Activated T-cell treated with anti-CD3 and anti-CD28 coated beads, Interleukin-2, amount 50 U/mL, for 1 hour (primary cell): Measurements from ENCODE around the gene RPS27L.

ENCODE experiments used
- DNase-seq: peaks from one replicate; pipeline ENCODE4 v3.0.0-alpha.2; 2020

The RPS27L gene

DNA sequence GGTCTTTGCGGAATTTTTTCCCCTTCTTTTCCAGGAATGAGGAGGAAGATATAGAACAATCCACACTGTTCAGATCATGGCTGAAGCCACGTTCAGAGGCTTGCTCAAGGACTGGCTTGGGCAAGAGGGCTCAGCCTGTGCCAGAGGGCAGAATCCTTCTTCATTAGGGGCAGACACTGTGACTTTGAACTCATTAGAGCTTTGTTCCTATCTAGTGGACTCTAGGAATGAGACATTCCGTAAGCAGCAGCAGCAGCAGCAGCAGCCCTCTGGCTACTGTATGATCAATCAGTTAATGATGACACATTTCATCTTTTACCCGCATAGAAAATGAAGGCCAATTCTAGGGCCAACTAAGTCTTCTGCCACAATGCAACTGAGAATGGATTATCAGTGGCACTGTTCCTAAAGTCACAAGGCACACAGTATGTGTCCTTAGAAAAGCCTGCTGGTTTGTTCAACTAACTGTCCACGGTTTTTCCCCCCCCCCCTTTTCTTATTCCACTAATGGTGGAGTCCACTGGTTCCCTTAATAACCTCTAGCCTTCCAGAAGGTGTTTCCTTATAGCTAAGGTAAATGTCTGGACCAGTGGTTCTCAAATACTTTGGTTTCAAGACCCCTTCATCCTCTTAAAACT is 30.4 kb upstream of the RPS27L start:
- DNase-seq, result no peak

- DNase-seq, result no peak
Measured at GRCh38 chr15:63186065-63186464, 28.8 kb upstream of the RPS27L start.

DNA sequence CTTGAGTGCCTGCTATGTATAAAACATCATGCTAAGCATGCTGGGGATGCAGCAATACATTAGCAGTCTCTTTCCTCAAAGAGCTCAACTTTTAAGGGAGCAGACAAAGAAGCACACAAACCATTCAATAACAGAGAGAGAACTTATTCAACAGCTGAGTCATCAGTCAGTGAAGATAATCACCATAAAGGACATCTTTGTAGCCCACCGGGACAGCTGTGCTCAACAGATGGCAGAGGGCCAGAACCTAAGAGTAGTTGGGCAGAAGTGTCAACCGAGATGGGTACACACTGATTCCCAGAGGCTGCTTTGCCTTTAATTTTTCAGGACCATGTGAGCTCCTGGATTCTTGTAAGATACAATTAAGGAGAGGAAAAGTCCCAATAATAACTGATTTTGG is 27.9 kb upstream of the RPS27L start:
- no peak for DNase-seq

GRCh38 chr15:63181648-63182047 is 24.4 kb upstream of the RPS27L start:
- DNase-seq, result no peak

DNA sequence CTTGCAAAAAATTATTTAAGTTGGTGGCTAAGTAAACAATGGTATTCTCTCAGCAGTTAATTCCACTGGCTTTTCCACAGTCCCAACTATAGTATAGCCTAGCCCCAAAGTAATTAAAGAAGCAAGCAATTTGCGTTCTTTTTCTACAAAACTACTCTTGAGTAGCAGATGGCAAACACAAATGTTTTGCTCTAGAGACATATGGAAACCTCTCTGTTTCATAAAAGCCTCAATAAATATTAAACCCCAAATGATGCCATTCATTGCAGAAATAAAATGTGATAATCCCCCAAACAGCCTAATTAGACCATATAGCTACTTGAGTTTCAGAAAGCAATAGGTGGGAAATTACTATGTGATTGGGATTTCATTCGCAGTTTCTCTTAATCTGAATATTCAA is 23.5 kb upstream of the RPS27L start:
- no peak for DNase-seq

DNA sequence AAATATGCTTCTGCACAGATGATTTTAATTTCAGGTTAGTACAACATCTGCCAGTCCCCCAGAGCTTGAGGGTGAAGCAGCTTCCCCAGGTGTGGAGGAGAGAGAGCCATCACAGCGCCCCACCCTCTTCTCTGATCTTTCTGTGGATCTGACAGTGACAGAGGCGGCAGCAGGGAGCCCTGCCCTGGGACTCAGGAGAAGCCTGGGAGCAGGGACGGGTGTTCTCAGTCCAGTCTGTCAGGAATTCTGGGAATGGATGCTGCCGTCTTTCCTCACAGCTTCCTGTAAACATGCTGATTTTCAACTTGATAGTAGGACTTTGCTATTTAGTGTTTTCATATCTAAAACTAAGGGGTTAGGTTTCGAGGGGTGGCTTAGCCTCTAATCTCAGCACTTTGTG is 20.8 kb upstream of the RPS27L start:
- no peak for DNase-seq

DNA sequence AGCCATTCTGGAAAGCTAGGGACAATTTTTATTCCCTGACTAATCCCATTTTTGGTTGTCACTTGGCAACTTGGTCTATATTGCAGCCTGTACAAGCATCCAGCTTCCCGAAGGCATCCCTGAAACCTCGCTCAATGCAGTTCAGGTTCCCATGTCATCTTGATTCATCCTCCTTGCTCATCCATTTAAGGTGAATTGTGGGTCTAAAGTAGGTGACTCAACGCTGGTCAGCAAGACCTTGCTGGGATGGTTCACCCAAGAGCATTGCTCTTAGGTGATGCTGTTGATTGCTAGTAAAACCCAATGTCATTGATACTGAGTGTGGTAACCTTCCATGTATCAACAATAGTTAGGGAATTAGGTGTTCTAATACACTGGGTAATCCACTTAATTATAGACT is 19.0 kb upstream of the RPS27L start:
- no peak for DNase-seq

- DNase-seq, result no peak
Measured at GRCh38 chr15:63172851-63173451, 15.7 kb upstream of the RPS27L start.

DNA sequence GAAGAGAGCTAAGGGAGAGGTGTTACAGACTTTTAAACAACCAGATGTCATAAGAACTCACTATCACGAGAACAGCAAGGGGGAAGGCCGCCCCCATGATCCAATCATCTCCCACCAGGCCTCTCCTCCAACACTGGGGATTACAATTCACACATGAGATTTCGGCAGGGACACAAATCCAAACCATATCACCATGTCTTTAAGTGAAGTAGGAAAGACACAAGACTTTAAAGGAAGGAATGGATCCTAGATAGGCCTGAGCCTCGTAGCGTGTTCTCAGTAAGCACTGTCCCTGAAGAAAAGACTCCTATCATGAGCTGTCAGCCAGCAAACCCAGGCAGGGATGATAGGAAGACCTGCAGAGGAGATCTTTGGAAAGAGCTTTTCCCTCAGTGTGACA is 15.1 kb upstream of the RPS27L start:
- DNase-seq, result no peak

DNA sequence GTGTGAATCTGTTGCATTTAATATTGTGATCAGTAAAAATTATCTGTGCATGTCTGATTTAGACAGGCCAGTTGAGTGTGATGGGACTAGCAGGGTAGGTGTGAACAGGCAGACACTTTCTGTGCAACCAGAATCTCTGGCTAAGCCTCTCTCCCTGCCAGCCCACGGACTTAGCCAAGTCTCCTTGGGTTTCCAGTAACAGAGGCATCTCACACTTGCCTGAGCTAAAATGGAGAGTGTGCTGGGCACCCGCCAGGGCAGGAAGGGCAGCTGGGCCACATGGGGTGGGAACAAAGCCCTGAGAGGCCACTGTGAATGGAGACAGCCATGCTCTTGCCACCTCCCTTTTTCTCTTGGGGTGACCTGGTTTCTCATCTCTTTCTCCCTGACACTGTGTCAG is 12.5 kb upstream of the RPS27L start:
- no peak for DNase-seq

GRCh38 chr15:63166219-63166618 is 8.9 kb upstream of the RPS27L start:
- DNase-seq, result no peak

GRCh38 chr15:63165166-63165859 is 8.0 kb upstream of the RPS27L start:
- no peak for DNase-seq

- DNase-seq, result no peak
Measured at GRCh38 chr15:63163217-63163616, 5.9 kb upstream of the RPS27L start.

DNA sequence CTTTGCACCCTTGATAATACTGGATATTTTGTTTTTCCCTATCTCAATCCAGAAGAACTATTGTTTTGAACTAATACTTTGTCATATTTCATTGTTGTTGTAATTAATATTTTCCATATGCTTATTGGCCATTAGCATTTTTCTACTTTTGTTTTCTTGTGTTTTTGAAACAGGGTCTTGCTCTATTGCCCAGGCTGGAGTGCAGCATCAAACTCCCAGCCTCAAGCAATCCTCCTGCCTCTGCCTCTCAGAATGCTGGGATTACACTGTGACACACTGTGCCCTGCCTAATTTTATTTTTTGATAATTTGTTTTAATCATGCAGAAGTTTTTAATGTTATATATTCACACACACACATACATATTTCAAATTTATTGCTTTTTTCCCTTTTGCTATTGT is 3.4 kb upstream of the RPS27L start:
- no peak for DNase-seq

- no peak for DNase-seq
Measured at GRCh38 chr15:63157891-63158431, 684 bp upstream of the RPS27L start.

DNA sequence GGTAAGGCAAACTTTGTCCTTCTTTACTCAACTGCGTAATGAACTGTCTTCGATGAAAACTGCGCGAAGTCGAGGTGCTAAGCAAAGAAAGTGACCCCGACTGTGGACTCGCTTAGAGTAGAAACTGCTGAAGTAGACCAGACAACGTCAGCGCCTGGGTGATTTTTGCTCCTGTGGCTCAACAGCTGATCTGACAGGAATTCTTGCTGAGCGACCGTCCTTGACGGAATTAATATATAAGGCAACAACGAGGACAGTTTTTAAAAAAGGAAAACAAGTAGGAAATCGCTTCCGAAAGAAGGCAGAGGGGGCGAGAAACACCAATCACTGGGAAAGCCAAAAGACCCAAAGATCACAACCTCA is 541 bp downstream of the RPS27L start:
- DNase-seq, result no peak

- DNase-seq, result no peak
Measured at GRCh38 chr15:63156086-63156710, 1.1 kb downstream of the RPS27L start.

- DNase-seq, result no peak
Measured at GRCh38 chr15:63155486-63155885, 1.8 kb downstream of the RPS27L start.

DNA sequence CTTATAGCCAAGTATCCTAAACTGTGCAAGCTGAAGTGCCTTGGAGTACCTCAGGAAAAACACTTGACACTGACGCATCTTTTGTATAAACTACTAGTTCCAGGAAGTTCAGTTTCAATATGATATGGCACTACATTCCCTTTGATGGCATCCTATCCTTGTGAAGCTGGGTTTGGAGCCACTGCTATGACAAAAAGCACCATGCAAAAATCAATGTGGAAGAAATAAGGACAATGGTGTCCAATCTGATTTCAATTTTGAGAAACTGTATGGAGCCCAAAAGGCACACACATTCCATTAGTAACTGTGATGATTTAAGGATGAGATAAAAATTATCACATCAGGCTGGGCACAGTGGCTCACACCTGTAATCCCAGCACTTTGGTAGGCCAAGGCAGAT is 5.6 kb downstream of the RPS27L start:
- DNase-seq, result no peak

- no peak for DNase-seq
Measured at GRCh38 chr15:63146684-63147083, 10.6 kb downstream of the RPS27L start.

DNA sequence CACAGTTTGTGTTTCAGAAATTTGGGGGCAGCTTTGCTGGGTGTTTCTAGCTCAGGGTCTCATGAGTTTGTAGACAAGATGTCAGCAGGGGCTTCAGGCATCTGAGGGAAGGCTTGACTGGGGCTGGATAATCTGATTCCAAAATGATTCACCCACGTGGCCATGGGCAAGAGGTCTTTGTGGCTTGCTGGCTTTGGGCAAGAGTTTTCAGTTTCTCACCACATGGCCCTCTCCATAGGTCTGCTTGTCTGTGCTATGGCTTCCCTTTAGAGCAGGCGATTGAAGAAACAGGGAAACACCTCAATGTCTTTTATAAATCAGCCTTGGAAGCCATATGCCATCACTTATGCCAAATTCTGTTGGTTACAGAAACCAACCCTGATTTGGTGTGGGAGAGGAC is 11.9 kb downstream of the RPS27L start:
- no peak for DNase-seq

DNA sequence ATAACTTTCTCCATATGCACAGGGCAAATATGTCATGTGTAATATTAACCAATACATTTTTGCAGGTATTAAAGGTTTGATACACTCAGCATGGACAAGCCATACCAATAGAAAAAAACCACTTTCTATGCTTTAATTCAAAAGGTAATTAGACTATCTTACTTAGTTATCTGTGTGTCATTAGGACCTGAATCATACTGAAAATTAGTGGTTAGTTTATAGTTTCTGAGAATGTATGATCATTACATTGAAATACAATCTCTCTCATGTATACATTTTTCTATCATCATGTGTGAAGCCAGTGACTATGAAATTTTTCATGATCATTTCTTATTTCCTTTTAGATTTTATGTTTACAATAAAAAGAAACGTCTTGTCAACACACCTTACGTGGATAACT is 16.3 kb downstream of the RPS27L start:
- DNase-seq, result no peak

DNA sequence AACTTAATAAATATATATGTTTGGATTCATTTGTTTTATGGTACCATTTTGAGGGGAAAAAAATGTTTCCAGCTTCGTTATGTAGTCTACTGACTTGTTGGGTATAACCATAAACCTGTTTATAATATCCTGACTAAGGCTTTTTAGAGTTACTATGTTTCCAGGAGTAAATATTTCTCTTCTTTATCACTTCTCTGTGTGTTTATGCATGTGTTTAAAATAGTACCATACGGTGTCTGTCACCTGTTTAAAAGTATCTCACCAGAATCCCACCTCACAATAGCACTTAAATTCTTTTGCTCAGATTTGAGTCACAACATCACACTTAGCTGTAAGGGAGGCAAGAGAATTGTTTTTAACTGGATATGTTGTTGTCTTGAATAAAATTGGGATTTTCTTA is 20.5 kb downstream of the RPS27L start:
- DNase-seq, result no peak

DNA sequence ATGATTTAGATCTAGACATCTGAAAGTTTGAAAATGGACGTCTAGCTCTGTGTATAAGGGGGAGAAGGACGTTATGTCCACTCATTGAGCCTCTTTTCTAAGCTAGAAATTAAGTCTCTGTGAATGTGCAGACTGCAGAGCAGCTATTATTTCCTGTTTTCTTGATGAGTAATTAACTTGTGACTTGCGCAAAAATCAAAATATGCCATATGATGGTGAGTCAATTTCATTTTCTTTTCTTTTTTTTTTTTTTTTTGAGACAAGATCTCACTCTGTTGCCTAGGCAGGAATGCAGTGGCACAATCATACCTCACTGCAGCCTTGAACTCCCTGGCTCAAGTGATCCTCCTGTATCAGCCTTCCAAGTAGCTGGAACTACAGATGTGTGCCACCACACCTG is 21.5 kb downstream of the RPS27L start:
- DNase-seq, result no peak
